ENCODE data around the gene LNP1. TPM values are rescaled to one million over a fixed set of nuclear protein-coding genes. Genes with fewer than 3 reads are reported as not detected.

Gene LNP1
- total RNA-seq, 1 experiment from 2014 or later = 6.7 TPM

GRCh38 chr3:100436951-100437350, 35.6 kb downstream of the LNP1 start (continued):
- no peak for TF ChIP-seq RORB (CRISPR knock-in tag; IDR thresholded peaks at IDR 0.05)
- no peak for TF ChIP-seq CBFB (CRISPR knock-in tag; IDR thresholded peaks at IDR 0.05; ENCODE audit: low read depth)
- TF ChIP-seq USF1 (CRISPR knock-in tag; IDR thresholded peaks at IDR 0.05) = no peak

- DNase-seq (ENCODE audit: low spot score) (no peak), ATAC-seq (no peak)
- Mint-ChIP-seq H3K27me3 (ENCODE audit: low read depth) (no peaks in the 10 kb centered on the region), H3K36me3 (peaks cover 32% of the 10 kb centered on the region), H3K27ac (peak overlapping the region; percentile 13; the same call in 1 of the 2 replicates), H3K9me3 (peaks cover 33% of the 10 kb centered on the region), H3K4me1 (peaks cover 18% of the 10 kb centered on the region), H3K4me3 (no peak overlapping the region)
- ChIA-PET POLR2A (no interaction called here), CTCF (no interaction called here)
- TF ChIP-seq ZNF671 (CRISPR knock-in tag; IDR thresholded peaks at IDR 0.05) = no peak
- TF ChIP-seq E2F1 (CRISPR knock-in tag; IDR thresholded peaks at IDR 0.05) = no peak
- no peak for TF ChIP-seq ZNF512 (CRISPR knock-in tag; IDR thresholded peaks at IDR 0.05; ENCODE audit: borderline replicate concordance)
- TF ChIP-seq OVOL2 (CRISPR knock-in tag; IDR thresholded peaks at IDR 0.05; ENCODE audit: borderline replicate concordance) = no peak
- TF ChIP-seq ZNF263 (CRISPR knock-in tag; IDR thresholded peaks at IDR 0.05; ENCODE audit: low read depth) = no peak
- TF ChIP-seq HMGXB4 (CRISPR knock-in tag; IDR thresholded peaks at IDR 0.05) = no peak
- TF ChIP-seq ZNF416 (CRISPR knock-in tag; IDR thresholded peaks at IDR 0.05) = no peak
- no peak for TF ChIP-seq FOXP4 (CRISPR knock-in tag; IDR thresholded peaks at IDR 0.05)
- no peak for TF ChIP-seq ZSCAN18 (CRISPR knock-in tag; IDR thresholded peaks at IDR 0.05)
- no peak for TF ChIP-seq ZMAT4 (CRISPR knock-in tag; IDR thresholded peaks at IDR 0.05)
- TF ChIP-seq NR3C1 (CRISPR knock-in tag; conservative IDR thresholded peaks at IDR 0.05; ENCODE audit: low read depth) = no peak
- TF ChIP-seq PRRX2 (CRISPR knock-in tag; IDR thresholded peaks at IDR 0.05) = no peak
Observed at GRCh38 chr3:100437721-100438622, 36.6 kb downstream of the LNP1 start.
